WTC11 (cell line): ENCODE results near the gene ECM2.

Experiments used
- CREB1 ChIP-seq: sonication (generic); formaldehyde crosslinking; IDR thresholded peaks from 2 replicates; pipeline ENCODE4 v1.8.0; 2023; ENCODE audit warnings: mild to moderate bottlenecking, missing genetic modification reagents
- MAX ChIP-seq: sonication (generic); formaldehyde crosslinking; IDR thresholded peaks from 2 replicates; pipeline ENCODE4 v1.8.0; 2022; ENCODE audit warnings: mild to moderate bottlenecking, missing genetic modification reagents
- PRDM15 ChIP-seq: sonication (generic); formaldehyde crosslinking; IDR thresholded peaks from 2 replicates; pipeline ENCODE4 v1.8.0; 2022; ENCODE audit warnings: missing genetic modification reagents
- ZNF423 ChIP-seq: fragments of 250-450 bp; sonication (Bioruptor Pico); IDR thresholded peaks from 2 replicates; pipeline ENCODE4 v2.1.2; 2022; ENCODE audit warnings: mild to moderate bottlenecking, moderate library complexity
- TF ChIP-seq, protein P1 (sequence below): fragments of 200-600 bp; IDR thresholded peaks from 2 replicates; pipeline ENCODE4 v1.8.0; 2022; ENCODE audit warnings: antibody characterized with exemption
- TF ChIP-seq, protein P2 (sequence below): sonication (generic); formaldehyde crosslinking; IDR thresholded peaks from 2 replicates; pipeline ENCODE4 v1.8.1; 2022; ENCODE audit warnings: missing genetic modification reagents, borderline replicate concordance
- TF ChIP-seq, protein P3 (sequence below): sonication (generic); formaldehyde crosslinking; IDR thresholded peaks from 2 replicates; pipeline ENCODE4 v1.8.1; 2022; ENCODE audit warnings: low read depth, missing genetic modification reagents, borderline replicate concordance

- no peak for TF ChIP-seq MAX (CRISPR knock-in tag)
- TF ChIP-seq, protein P1, sequence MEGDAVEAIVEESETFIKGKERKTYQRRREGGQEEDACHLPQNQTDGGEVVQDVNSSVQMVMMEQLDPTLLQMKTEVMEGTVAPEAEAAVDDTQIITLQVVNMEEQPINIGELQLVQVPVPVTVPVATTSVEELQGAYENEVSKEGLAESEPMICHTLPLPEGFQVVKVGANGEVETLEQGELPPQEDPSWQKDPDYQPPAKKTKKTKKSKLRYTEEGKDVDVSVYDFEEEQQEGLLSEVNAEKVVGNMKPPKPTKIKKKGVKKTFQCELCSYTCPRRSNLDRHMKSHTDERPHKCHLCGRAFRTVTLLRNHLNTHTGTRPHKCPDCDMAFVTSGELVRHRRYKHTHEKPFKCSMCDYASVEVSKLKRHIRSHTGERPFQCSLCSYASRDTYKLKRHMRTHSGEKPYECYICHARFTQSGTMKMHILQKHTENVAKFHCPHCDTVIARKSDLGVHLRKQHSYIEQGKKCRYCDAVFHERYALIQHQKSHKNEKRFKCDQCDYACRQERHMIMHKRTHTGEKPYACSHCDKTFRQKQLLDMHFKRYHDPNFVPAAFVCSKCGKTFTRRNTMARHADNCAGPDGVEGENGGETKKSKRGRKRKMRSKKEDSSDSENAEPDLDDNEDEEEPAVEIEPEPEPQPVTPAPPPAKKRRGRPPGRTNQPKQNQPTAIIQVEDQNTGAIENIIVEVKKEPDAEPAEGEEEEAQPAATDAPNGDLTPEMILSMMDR = no peak
- TF ChIP-seq, protein P2, sequence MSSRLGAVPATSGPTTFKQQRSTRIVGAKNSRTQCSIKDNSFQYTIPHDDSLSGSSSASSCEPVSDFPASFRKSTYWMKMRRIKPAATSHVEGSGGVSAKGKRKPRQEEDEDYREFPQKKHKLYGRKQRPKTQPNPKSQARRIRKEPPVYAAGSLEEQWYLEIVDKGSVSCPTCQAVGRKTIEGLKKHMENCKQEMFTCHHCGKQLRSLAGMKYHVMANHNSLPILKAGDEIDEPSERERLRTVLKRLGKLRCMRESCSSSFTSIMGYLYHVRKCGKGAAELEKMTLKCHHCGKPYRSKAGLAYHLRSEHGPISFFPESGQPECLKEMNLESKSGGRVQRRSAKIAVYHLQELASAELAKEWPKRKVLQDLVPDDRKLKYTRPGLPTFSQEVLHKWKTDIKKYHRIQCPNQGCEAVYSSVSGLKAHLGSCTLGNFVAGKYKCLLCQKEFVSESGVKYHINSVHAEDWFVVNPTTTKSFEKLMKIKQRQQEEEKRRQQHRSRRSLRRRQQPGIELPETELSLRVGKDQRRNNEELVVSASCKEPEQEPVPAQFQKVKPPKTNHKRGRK (CRISPR knock-in tag) = no peak
- TF ChIP-seq CREB1 (CRISPR knock-in tag) = no peak
- TF ChIP-seq PRDM15 = no peak
- TF ChIP-seq, protein P3, sequence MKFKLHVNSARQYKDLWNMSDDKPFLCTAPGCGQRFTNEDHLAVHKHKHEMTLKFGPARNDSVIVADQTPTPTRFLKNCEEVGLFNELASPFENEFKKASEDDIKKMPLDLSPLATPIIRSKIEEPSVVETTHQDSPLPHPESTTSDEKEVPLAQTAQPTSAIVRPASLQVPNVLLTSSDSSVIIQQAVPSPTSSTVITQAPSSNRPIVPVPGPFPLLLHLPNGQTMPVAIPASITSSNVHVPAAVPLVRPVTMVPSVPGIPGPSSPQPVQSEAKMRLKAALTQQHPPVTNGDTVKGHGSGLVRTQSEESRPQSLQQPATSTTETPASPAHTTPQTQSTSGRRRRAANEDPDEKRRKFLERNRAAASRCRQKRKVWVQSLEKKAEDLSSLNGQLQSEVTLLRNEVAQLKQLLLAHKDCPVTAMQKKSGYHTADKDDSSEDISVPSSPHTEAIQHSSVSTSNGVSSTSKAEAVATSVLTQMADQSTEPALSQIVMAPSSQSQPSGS (CRISPR knock-in tag) = no peak
- no peak for TF ChIP-seq ZNF423 (CRISPR knock-in tag)
Observed at GRCh38 chr9:92500725-92501124, 35.1 kb downstream of the ECM2 start.
